ENCODE data around the gene NOTCH2. TPM values are rescaled to one million over a fixed set of nuclear protein-coding genes. Genes with fewer than 3 reads are reported as not detected.

Gene NOTCH2
- total RNA-seq, 1 experiment from 2014 or later, result 53.7 TPM

GRCh38 chr1:119915517-119915916 is 153.9 kb downstream of the NOTCH2 start:
- Histone ChIP-seq H2BK5ac (ENCODE audit: insufficient read length, low read length) (no peak overlapping the region), H3K9me3 (ENCODE audit: control insufficient read depth, low read depth, low read length) (no peaks in the 10 kb centered on the region), H3K4me1 (ENCODE audit: insufficient read depth, low read length) (no peaks in the 10 kb centered on the region; the same call in 1 of the 2 replicates), H3K23ac (ENCODE audit: insufficient read length, low read depth, low read length) (no peak overlapping the region), H3K4me2 (ENCODE audit: insufficient read depth, insufficient read length, low read length) (no peak overlapping the region), H3K79me1 (ENCODE audit: insufficient read depth, low read depth, low read length, poor library complexity, severe bottlenecking) (no peaks in the 10 kb centered on the region), H3K56ac (ENCODE audit: insufficient read length, low read depth, low read length) (no peak overlapping the region), H3K18ac (ENCODE audit: insufficient read length, low read depth, low read length) (no peak overlapping the region), H2AFZ (ENCODE audit: low read length) (no peak overlapping the region), H4K8ac (replicated peaks; ENCODE audit: insufficient read length, low read depth, low read length) (no peak overlapping the region), H3K23me2 (ENCODE audit: insufficient read length, low read depth, low read length, poor library complexity, severe bottlenecking) (no peaks in the 10 kb centered on the region), H4K91ac (ENCODE audit: insufficient read length, low read depth, low read length) (no peak overlapping the region), H2AK5ac (ENCODE audit: insufficient read length, low read length) (no peak overlapping the region), H4K5ac (ENCODE audit: insufficient read length, low read depth, low read length) (no peak overlapping the region), H3K27me3 (ENCODE audit: insufficient read depth, low read length) (no peaks in the 10 kb centered on the region), H3K9ac (ENCODE audit: extremely low read depth, insufficient read length, low read length) (no peak overlapping the region), H2BK120ac (ENCODE audit: low read depth, low read length, poor library complexity, severe bottlenecking) (no peak overlapping the region), H2BK12ac (ENCODE audit: insufficient read length, low read depth, low read length) (no peak overlapping the region), H2BK20ac (ENCODE audit: low read depth, low read length, poor library complexity, severe bottlenecking) (no peak overlapping the region), H3K14ac (ENCODE audit: insufficient read depth, low read length) (no peak overlapping the region), H4K20me1 (ENCODE audit: control insufficient read depth, insufficient read depth, insufficient read length) (no peaks in the 10 kb centered on the region), H3K4ac (ENCODE audit: low read depth, low read length) (no peak overlapping the region), H2BK15ac (ENCODE audit: low read depth, low read length) (no peak overlapping the region), H3T11ph (ENCODE audit: low read length) (no peak overlapping the region), H3K79me2 (ENCODE audit: insufficient read depth, low read length) (no peaks in the 10 kb centered on the region), H3K27ac (ENCODE audit: insufficient read length, low read depth, low read length) (no peak overlapping the region)
- TF ChIP-seq, protein P1, sequence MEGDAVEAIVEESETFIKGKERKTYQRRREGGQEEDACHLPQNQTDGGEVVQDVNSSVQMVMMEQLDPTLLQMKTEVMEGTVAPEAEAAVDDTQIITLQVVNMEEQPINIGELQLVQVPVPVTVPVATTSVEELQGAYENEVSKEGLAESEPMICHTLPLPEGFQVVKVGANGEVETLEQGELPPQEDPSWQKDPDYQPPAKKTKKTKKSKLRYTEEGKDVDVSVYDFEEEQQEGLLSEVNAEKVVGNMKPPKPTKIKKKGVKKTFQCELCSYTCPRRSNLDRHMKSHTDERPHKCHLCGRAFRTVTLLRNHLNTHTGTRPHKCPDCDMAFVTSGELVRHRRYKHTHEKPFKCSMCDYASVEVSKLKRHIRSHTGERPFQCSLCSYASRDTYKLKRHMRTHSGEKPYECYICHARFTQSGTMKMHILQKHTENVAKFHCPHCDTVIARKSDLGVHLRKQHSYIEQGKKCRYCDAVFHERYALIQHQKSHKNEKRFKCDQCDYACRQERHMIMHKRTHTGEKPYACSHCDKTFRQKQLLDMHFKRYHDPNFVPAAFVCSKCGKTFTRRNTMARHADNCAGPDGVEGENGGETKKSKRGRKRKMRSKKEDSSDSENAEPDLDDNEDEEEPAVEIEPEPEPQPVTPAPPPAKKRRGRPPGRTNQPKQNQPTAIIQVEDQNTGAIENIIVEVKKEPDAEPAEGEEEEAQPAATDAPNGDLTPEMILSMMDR (conservative IDR thresholded peaks at IDR 0.05), result no peak
- Mint-ChIP-seq H3K27ac (no peak overlapping the region), H3K36me3 (ENCODE audit: insufficient read depth in 1 of 3, low read depth in 3 of 3) (peaks cover 19 to 58% (median 37%) of the 10 kb centered on the region in 3 experiments; a peak in 6 of 7 replicates), H3K9me3 (no peaks in the 10 kb centered on the region), H3K4me3 (no peak overlapping the region), H3K4me1 (peaks cover 4 to 6% of the 10 kb centered on the region in 2 experiments), H3K27me3 (ENCODE audit: low read depth) (no peaks in the 10 kb centered on the region)
- no CpG with 5 or more reads among the region's 6 CpGs for WGBS (ENCODE audit: extremely low coverage, insufficient read length, low lambda C conversion rate)
- no peak for DNase-seq
